ENCODE measurements around the gene GPR155. TPM values are rescaled to one million over a fixed set of nuclear protein-coding genes. Genes with fewer than 3 reads are reported as not detected.

GPR155 gene
- total and polyA plus RNA-seq, 2 experiments from 2014 or later: 1.2 to 1.3 TPM

DNA sequence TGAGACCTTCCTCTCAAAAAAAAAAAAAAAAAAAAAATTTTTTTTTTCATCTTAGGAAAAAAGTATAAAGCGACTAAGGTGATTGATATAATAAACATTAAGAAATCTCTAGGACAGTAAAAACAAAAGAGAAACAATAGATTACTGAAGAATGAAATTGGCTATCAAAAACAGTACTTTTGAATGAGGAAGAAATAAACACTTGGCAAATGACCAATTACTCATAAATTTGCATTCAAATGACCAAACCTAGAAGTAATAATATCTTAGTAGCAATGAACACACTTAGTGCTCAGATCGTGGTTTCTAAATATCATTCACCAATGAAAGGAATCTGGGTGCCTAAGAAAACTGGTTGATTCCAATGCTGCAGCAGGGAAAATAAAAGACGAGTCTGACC, 101.6 kb downstream of the GPR155 start (continued):
- TF ChIP-seq POLR2AphosphoS5 (IDR thresholded peaks at IDR 0.05; ENCODE audit: low read depth) (no peak), CREB1 (CRISPR knock-in tag; IDR thresholded peaks at IDR 0.05; ENCODE audit: low read depth) (no peak), ZNF331 (CRISPR knock-in tag; IDR thresholded peaks at IDR 0.05; ENCODE audit: low read depth) (no peak)

DNA sequence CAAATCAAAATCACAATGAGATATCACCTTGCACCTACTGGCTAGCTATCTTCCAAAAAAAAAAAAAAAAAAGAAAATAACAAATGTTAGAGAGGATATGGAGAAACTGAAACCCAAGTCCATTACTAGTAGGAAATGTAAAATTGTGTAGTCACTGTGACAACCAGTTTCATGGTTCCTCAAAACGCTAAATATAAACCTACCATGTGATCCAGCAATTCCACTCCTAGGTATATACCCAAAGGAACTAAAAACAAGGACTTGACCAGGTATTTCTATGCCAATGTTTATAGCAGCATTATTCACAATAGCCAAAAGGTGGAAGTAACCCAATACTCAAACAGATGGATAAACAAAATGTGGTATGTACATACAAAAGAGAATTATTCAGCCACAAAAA, 103.0 kb downstream of the GPR155 start:
- DNase-seq (ENCODE audit: low spot score) (no peak), ATAC-seq (no peak)
- H3K4me1 Mint-ChIP-seq: no peaks in the 10 kb centered on the region
- Histone ChIP-seq H3K4me1 (ENCODE audit: insufficient read depth) (no peaks in the 10 kb centered on the region), H3K79me2 (replicated peaks; ENCODE audit: insufficient read depth) (no peaks in the 10 kb centered on the region; the same call in 1 of the 2 replicates), H3K4me3 (no peak overlapping the region), H3K9me2 (ENCODE audit: insufficient read depth) (no peaks in the 10 kb centered on the region), H3F3A (replicated peaks; ENCODE audit: low read depth) (no peaks in the 10 kb centered on the region), H4K20me1 (replicated peaks; ENCODE audit: insufficient read depth) (no peaks in the 10 kb centered on the region), H3K27ac (ENCODE audit: low read depth) (no peak overlapping the region), H2AFZ (no peak overlapping the region), H3K36me3 (ENCODE audit: insufficient read depth) (no peaks in the 10 kb centered on the region), H3K27me3 (ENCODE audit: insufficient read depth) (no peaks in the 10 kb centered on the region), H3K4me2 (no peak overlapping the region)
- H3K36me3 Mint-ChIP-seq (ENCODE audit: low read depth): peaks cover under 1% of the 10 kb centered on the region; the same call in 1 of the 3 replicates
- H3K27me3 Mint-ChIP-seq (ENCODE audit: insufficient read depth, low read depth, poor library complexity): peaks cover 2% of the 10 kb centered on the region
- TF ChIP-seq STAT1 (IDR thresholded peaks at IDR 0.05; ENCODE audit: unreplicated experiment) (no peak), NANOG (IDR thresholded peaks at IDR 0.05; ENCODE audit: borderline replicate concordance) (no peak), POLR2AphosphoS5 (IDR thresholded peaks at IDR 0.05; ENCODE audit: low read depth) (no peak), CREB1 (CRISPR knock-in tag; IDR thresholded peaks at IDR 0.05; ENCODE audit: low read depth) (no peak), EZH2phosphoT487 (IDR thresholded peaks at IDR 0.05; ENCODE audit: unreplicated experiment) (no peak), EZH2 (IDR thresholded peaks at IDR 0.05; ENCODE audit: low read depth, unreplicated experiment) (no peak), JUNB (IDR thresholded peaks at IDR 0.05; ENCODE audit: unreplicated experiment) (no peak), ZNF114 (CRISPR knock-in tag; IDR thresholded peaks at IDR 0.05) (no peak)
- TF ChIP-seq, protein P1, sequence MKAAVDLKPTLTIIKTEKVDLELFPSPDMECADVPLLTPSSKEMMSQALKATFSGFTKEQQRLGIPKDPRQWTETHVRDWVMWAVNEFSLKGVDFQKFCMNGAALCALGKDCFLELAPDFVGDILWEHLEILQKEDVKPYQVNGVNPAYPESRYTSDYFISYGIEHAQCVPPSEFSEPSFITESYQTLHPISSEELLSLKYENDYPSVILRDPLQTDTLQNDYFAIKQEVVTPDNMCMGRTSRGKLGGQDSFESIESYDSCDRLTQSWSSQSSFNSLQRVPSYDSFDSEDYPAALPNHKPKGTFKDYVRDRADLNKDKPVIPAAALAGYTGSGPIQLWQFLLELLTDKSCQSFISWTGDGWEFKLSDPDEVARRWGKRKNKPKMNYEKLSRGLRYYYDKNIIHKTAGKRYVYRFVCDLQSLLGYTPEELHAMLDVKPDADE (IDR thresholded peaks at IDR 0.05): no peak
- TF ChIP-seq, protein P2, sequence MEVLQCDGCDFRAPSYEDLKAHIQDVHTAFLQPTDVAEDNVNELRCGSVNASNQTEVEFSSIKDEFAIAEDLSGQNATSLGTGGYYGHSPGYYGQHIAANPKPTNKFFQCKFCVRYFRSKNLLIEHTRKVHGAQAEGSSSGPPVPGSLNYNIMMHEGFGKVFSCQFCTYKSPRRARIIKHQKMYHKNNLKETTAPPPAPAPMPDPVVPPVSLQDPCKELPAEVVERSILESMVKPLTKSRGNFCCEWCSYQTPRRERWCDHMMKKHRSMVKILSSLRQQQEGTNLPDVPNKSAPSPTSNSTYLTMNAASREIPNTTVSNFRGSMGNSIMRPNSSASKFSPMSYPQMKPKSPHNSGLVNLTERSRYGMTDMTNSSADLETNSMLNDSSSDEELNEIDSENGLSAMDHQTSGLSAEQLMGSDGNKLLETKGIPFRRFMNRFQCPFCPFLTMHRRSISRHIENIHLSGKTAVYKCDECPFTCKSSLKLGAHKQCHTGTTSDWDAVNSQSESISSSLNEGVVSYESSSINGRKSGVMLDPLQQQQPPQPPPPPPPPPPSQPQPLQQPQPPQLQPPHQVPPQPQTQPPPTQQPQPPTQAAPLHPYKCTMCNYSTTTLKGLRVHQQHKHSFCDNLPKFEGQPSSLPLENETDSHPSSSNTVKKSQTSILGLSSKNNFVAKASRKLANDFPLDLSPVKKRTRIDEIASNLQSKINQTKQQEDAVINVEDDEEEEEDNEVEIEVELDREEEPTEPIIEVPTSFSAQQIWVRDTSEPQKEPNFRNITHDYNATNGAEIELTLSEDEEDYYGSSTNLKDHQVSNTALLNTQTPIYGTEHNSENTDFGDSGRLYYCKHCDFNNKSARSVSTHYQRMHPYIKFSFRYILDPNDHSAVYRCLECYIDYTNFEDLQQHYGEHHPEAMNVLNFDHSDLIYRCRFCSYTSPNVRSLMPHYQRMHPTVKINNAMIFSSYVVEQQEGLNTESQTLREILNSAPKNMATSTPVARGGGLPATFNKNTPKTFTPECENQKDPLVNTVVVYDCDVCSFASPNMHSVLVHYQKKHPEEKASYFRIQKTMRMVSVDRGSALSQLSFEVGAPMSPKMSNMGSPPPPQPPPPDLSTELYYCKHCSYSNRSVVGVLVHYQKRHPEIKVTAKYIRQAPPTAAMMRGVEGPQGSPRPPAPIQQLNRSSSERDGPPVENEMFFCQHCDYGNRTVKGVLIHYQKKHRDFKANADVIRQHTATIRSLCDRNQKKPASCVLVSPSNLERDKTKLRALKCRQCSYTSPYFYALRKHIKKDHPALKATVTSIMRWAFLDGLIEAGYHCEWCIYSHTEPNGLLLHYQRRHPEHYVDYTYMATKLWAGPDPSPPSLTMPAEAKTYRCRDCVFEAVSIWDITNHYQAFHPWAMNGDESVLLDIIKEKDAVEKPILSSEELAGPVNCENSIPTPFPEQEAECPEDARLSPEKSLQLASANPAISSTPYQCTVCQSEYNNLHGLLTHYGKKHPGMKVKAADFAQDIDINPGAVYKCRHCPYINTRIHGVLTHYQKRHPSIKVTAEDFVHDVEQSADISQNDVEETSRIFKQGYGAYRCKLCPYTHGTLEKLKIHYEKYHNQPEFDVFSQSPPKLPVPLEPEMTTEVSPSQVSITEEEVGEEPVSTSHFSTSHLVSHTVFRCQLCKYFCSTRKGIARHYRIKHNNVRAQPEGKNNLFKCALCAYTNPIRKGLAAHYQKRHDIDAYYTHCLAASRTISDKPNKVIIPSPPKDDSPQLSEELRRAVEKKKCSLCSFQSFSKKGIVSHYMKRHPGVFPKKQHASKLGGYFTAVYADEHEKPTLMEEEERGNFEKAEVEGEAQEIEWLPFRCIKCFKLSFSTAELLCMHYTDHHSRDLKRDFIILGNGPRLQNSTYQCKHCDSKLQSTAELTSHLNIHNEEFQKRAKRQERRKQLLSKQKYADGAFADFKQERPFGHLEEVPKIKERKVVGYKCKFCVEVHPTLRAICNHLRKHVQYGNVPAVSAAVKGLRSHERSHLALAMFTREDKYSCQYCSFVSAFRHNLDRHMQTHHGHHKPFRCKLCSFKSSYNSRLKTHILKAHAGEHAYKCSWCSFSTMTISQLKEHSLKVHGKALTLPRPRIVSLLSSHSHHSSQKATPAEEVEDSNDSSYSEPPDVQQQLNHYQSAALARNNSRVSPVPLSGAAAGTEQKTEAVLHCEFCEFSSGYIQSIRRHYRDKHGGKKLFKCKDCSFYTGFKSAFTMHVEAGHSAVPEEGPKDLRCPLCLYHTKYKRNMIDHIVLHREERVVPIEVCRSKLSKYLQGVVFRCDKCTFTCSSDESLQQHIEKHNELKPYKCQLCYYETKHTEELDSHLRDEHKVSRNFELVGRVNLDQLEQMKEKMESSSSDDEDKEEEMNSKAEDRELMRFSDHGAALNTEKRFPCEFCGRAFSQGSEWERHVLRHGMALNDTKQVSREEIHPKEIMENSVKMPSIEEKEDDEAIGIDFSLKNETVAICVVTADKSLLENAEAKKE (CRISPR knock-in tag; IDR thresholded peaks at IDR 0.05): no peak
- TF ChIP-seq, protein P3, sequence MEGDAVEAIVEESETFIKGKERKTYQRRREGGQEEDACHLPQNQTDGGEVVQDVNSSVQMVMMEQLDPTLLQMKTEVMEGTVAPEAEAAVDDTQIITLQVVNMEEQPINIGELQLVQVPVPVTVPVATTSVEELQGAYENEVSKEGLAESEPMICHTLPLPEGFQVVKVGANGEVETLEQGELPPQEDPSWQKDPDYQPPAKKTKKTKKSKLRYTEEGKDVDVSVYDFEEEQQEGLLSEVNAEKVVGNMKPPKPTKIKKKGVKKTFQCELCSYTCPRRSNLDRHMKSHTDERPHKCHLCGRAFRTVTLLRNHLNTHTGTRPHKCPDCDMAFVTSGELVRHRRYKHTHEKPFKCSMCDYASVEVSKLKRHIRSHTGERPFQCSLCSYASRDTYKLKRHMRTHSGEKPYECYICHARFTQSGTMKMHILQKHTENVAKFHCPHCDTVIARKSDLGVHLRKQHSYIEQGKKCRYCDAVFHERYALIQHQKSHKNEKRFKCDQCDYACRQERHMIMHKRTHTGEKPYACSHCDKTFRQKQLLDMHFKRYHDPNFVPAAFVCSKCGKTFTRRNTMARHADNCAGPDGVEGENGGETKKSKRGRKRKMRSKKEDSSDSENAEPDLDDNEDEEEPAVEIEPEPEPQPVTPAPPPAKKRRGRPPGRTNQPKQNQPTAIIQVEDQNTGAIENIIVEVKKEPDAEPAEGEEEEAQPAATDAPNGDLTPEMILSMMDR (conservative IDR thresholded peaks at IDR 0.05; ENCODE audit: low read depth in 2 of 2): no peak
- no peaks in the 10 kb centered on the region for H3K9me3 Mint-ChIP-seq
- no peak overlapping the region for H3K27ac Mint-ChIP-seq
- no peak overlapping the region for H3K4me3 Mint-ChIP-seq
